GM12864 (cell line): ENCODE measurements around the gene HDX.
"Not testable (repeated sequence)": the region's sequence is repeated elsewhere in the genome, so short reads cannot be mapped to it uniquely, and the experiment has no call there.

Source experiments
- DNase-seq: peaks from one replicate; pipeline ENCODE4 v3.0.0-alpha.2; 2011; ENCODE audit warnings: low read depth
- H3K4me3 ChIP-seq: 2 replicates; pipeline ENCODE4 v1.5.1; 2011; ENCODE audit warnings: mild to moderate bottlenecking, low read depth, low read length, control low read depth
- TF ChIP-seq, protein P1 (sequence below): IDR thresholded peaks from 2 replicates; pipeline ENCODE4 v1.5.1; 2011; ENCODE audit warnings: low read depth, mild to moderate bottlenecking, moderate library complexity, low read length, control low read depth, inconsistent platforms; ENCODE audit errors: missing control alignments

Gene HDX

GRCh38 chrX:84318661-84319060, 183.6 kb downstream of the HDX start:
- H3K4me3 ChIP-seq, result no peak overlapping the region
- DNase-seq, result no peak
- TF ChIP-seq, protein P1, sequence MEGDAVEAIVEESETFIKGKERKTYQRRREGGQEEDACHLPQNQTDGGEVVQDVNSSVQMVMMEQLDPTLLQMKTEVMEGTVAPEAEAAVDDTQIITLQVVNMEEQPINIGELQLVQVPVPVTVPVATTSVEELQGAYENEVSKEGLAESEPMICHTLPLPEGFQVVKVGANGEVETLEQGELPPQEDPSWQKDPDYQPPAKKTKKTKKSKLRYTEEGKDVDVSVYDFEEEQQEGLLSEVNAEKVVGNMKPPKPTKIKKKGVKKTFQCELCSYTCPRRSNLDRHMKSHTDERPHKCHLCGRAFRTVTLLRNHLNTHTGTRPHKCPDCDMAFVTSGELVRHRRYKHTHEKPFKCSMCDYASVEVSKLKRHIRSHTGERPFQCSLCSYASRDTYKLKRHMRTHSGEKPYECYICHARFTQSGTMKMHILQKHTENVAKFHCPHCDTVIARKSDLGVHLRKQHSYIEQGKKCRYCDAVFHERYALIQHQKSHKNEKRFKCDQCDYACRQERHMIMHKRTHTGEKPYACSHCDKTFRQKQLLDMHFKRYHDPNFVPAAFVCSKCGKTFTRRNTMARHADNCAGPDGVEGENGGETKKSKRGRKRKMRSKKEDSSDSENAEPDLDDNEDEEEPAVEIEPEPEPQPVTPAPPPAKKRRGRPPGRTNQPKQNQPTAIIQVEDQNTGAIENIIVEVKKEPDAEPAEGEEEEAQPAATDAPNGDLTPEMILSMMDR, result no peak

- not testable (repeated sequence) for DNase-seq, H3K4me3 ChIP-seq
These were observed 186.3 kb downstream of the HDX start for GRCh38 chrX:84315946-84316345.
